Kasumi-1 (cell line): ENCODE measurements around the gene TF.
"Not testable (repeated sequence)": the region's sequence is repeated elsewhere in the genome, so short reads cannot be mapped to it uniquely, and the experiment has no call there.

Source experiments
- DNase-seq, 2 experiments: peaks; one replicate each; lab custom pipeline; 2025; lab: John Stamatoyannopoulos, UW

The TF gene

DNA sequence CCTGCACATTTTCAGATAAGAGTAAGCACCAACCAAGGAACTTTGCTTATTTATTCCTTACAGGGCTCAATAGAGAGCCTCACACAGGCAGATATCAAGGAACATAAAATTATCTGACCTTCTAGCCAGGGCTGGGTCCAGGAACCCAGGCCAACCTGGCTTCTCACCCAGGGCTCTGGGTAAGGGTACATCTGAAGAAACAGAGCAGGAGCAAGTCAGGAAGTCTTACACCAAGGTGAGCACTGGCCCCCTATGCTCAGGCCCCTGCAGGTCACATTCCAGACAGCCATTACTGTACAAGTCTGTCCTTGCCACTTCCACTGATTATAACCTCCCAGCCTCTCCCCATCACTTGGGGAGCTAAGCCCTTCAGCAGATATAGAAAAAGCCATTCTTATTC is 19.1 kb downstream of the TF start:
- DNase-seq: no peak

DNA sequence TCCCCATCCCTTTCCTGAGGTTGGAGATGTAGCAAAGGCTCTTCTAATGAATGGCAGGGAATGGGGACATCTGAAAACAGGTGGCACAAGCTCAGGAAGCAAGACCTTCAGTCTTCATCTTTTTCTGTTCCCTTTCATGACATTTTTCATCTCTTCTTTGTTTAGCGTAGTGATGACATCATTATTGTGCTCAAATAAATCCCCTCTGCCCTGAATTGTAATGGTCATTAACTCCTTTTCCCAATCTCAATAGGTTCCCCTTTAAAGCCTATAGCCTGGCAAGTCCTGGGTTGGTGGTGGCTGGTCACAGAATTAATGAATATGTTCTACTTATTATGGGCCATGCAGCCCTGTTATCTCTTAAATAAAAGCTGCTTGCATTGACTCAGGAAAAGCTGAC is 21.4 kb downstream of the TF start:
- no peak for DNase-seq

DNA sequence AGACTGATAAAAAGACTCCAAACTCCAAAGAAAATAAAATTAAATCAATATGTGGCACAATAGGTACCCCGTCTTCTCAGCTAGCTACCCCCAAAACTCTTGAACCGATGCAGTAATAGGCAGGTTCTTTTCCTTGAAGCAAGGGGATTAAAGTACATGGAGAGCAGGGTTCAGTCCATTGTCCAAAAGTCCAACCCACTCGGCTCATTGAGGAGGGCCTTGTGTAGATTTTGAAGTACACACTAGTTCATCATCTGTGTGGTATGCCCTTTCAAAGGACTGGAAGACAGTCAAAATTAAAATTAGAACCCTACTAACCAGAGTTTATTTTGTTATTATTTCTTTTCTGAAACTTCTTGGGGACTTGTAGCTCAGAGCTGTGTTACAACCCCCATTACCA is 23.3 kb downstream of the TF start:
- DNase-seq: no peak

DNA sequence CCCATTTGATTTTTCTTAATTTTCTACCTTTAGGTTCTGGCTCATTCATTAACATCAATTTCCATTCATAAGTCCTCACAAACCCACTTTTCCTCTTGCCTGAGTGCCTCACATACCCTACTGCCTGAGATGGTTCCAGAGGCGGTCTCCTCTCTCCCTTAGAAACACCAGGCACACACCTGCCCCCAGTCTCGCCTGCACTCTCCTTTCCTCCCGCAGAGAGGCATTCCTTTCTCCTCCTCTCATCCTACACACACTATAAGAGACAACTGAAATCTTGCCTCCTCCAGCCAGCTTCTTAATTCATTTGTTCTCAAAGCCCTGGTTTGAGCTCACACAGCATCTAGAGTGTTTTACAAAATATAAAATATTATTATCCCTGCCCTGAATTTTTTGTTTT is 27.5 kb downstream of the TF start:
- DNase-seq: no peak

DNA sequence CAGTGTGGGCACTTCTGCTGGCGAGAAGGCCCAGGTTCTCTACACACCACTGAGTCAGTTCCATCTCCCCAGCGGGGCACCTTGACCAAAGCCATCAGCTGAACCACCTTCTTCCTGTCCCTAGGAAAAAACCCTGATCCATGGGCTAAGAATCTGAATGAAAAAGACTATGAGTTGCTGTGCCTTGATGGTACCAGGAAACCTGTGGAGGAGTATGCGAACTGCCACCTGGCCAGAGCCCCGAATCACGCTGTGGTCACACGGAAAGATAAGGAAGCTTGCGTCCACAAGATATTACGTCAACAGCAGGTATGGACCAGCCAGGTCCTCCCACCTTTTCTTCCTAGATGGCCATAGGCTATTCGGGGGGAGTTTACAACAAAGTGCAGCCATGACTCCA is 29.1 kb downstream of the TF start:
- DNase-seq: no peak

DNA sequence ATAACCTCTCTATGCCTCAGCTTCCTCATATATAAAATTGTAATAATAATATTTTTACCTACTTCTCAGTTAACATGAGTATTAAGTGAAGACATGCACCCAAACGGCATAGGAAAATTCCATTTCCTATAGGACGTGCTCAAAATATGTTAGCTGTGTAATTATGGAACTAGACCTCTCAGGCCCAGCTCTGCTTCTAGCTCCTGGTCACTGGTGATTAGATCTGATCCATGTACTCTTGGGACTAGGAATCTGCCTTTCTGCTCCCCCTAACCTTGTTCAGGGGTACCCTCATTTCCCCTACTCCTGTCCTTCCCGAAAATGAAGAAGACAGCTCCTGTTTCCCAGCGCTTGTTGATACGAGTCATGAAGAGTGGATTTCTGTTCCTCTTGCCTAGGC is 29.6 kb downstream of the TF start:
- no peak for DNase-seq

DNA sequence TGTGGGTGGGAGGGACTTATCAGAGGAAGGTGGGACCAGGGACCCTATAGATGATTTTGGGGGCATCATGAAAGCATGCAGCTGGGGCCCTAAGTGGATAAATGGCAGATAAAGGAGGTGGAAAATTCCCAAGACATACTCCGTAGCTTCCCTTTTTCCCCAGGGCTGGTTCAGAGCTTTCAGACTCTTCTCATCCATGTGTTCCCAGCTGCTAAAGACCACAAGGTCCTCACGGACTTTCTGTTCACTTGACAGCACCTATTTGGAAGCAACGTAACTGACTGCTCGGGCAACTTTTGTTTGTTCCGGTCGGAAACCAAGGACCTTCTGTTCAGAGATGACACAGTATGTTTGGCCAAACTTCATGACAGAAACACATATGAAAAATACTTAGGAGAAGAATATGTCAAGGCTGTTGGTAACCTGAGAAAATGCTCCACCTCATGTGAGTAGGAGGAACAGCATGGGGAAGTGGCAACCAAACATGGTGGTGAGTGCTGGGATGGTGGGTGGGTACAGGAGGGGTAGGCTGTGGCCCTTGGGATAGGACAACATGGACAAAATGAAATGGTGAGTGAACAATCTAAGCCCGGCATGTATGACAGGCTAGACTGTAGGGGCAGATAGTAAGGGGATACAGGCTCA is 30.7 kb downstream of the TF start:
- no peak for DNase-seq

DNA sequence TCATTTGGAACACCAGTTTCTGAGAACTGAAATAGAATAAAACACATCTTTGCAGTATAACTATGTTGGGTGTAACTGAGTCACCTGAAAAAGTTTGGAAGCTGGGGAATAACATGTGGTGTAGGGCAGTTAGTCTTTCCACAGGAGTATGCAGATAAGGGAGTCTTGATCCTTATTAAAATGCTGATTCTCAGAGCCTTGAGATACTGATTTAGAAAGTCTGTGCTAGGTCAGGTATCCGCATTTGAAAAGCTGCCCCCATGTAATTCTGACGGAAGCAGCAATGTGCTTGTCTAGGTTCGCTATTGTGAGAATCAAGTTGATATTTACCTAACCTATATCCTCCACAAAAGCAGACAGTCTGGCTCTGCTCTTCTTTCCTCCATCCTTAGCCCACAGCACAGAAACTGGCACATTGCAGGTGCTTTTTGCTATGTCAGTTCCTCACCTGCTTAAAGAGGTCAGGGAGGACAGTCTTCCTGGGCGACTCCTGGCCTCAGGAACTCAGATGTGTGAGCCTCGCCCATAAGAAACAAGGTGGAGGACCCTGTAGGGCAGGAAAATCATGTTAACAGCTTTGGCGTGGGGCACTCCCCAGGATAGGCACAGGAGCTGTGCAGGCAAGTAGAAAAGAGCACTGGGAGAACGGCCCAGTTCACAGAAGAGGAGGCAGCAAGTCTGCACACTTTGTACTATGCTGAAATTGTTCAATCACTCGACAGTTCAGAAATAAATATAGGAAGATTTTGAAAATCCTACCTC is 31.8 kb downstream of the TF start:
- DNase-seq: no peak

DNA sequence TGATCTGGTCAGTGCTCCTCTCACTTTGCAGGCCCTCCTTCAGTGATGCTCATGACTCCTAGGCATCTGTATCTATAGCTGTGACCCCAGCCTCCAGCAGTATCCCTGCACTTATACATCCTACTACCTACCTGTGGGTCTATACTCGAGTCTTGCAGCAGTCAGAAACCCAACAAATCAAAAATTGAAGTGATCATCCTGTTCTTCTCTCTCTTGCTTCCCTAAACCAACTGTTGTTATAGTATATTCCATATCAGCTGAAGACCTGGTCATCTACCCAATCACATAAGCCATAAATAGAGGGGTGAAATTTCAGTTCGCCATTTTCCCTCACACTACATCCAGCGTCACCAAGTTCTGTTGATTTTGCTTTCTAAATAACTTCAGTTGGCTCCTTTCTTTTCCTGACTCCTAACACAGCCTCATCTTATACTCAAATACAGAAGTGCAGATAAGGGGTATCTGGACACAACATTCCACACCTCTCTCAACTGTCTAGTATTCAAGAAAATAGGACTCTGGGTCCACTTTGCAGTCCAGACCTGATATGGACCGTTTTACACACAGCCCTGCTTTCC is 33.5 kb downstream of the TF start:
- DNase-seq: no peak

DNA sequence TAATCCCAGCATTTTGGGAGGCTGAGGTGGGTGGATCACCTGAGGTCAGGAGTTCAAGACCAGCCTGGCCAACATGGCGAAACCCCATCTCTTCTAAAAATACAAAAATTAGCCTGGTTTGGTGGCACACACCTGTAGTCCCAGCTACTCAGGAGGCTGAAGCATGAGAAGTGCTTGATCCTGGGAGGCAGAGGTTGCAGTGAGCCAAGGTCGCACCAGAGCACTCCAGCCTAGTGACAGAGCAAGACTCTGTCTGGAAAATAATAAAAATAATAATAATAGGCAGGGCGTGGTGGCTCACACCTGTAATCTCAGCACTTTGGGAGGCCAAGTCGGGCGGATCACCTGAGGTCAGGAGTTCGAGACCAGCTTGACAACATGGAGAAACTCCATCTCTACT is 34.6 kb downstream of the TF start:
- not testable (repeated sequence) for DNase-seq

DNA sequence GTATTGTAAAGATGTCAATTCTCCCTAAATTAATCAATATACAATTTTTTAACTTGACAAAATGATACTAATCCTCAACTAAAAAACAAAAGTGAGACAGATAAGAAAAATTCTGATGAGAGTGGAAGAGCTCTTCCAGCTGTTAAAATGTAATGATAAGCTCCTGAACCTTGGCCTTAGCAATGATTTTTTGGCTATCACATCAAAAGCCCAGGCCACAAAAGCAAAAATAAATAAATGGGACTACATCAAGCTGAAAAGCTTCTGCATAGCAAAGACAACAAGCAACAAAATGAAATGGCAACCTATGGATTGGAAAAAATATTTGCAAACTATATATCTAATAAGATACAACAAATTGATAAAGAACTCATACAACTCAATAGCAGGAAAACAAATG is 35.4 kb downstream of the TF start:
- no peak for DNase-seq

DNA sequence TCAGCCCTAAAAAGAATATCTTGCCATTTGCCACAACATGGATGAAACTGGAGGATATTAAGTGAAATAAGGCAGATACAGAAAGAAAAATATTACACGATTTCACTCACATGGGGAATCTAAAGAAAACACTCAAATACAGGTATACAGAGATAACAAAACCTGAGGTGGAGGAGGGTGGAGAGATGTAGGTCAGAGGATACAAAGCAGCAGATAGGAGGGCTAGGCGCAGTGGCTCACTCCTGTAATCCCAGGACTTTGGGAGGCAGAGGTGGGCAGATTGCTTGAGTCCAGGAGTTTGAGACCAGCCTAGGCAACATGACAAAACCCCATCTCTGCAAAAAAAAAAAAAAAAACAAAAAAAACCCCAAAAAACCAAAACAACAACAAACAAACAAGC is 36.3 kb downstream of the TF start:
- no peak for DNase-seq

DNA sequence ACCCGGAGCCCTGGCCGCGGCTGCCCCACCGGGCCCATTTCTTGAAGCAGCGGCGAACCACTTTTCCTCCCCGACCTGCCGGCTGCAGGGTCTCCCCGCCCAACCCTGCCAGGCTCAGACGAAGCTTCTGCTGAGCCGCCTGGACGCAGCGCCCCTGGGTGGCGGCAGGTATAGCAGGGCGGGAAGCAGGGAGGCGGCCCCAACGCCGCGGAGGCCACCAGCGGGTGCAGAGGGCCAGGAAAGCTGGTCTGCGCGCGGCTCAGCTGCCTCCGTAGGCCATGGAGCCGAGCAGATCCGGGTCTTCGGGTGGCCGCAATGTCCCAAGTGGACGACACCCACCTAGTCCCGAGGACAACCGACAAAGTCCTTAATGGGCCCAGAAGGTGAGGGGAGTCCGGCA is 37.6 kb downstream of the TF start:
- DNase-seq: no peak

DNA sequence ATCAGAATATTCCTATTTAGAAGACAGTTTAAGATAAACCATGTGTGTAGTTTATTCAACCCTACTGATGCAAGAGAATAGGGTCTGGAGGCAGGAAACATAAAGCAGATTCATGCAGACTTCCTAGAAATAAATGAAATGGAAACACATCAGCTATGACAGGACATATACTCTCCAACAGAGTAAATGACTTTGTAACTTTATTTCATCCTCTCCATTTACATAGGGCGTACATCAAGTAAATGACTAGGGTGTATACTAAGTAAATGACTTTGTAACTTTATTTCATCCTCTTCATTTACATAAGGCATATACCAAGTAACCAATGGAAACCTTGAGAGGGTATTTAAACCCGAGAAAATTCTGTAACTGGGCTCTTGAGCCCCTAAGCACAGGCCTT is 41.8 kb downstream of the TF start:
- no peak for DNase-seq

DNA sequence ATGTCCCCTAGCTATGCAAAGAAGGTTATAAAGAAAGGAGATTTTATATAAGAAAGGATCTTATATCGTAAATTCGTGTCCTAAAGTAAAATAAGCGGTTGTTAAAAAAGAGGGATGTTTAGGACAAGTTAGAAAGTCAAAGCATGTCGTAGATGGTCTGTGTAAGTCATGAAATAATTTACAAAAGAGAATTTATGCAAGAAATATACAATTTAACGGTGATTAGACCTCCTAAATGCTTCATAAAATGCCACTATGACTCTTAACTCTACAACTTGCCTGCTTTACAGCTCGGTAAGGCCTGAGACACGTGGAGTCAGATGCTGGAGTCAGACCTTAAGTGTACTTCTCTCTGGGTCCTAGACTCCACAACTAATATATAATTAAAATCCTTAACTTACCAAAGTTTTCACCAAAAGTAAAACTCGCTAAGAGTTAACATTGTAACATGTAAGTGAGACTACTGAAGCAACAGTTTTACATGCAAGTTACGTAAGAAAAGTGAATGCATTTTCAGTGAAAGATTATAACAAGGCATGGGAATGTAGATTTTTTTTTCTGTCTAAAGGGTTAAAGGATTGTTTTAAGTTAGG is 46.1 kb downstream of the TF start:
- peak in 1 of 2 experiments; percentile 15 for DNase-seq

DNA sequence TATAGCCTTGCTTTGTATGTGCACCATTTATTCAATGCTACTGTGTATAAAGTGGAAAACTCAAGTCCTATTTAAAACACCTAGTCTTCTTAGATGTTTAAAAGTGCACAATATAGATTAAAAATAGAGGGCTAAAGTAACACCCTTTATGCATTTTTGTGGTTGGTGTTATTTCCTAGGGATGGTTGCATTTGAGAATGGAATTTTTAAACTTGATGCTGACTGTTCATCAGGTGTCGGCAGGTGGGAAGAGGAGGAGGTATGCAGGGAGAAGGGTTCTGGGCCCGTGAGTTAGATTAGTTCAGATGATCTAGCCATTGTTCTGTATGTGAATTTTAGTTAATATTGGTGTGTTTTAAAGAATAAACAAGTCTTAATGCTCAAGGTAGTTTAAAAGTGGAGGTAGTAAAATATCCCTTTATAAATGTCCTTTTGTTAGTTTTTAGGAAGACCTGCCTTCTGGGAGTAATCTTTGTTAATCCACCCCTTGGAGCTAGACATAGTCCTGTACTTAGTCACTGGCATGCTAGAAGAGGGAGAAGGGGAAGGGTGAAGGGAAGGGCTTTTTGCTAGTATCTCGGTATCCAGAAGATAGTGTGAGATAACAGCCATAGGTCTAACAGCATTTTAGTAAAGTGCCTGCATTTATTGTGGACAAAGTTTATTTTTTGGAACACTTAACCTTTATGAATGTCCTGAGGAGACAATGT is 51.4 kb downstream of the TF start:
- DNase-seq: no peak

DNA sequence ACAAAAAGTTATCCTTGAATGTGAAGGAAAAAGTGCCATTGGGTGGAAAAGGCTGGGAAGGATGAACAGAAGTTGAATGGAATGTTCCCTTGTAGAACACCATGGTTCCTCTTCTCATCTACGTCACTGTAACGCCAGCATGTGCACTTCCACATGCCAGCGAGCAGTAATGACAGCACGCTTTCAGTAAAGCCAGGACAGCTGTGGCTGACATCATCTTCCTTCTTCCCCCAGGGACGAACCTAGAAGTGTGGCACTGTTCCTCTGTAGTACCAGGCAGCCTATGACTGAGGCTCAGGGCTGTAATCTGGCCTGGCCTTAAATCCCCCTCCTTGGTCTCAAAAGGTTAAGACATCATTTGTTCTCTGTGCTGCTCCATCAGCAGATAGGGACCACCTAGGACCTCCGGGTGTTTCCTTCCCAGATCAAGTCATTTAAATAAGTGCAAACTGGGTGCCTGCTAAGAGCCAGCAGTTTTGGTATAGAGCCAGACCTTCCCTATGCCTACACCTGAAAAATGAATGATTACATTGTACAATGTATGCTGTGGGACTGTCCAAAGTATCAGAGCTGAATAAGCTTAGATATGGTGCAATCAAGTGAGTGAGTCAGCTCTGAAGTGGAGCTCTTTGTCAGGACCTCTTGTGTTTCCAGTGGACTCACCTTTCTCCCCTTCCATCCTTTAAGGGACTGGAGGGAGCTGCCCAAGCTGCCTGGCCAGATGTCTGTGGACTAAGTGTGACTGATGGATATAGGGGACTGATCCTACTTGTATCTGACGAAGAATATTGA is 53.8 kb downstream of the TF start:
- DNase-seq: no peak

DNA sequence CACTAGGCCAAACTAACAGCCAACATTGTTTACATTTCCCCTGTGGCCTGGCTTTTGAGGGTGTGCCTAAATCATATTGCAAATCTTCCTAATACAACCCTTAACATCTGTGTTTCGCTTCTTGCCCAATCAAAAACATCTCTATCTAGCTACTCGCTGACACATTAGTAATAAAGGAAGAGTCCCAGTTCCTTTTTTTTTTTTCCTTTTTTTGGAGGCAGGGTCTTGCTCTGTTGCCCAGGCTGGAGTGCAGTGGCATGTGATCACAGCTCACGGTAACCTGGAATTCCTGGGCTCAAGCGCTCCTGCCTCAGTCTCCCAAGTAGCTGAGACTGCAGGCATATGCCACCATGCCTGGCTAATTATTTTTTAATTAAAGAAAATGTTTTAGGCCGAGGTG is 57.3 kb downstream of the TF start:
- no peak for DNase-seq

DNA sequence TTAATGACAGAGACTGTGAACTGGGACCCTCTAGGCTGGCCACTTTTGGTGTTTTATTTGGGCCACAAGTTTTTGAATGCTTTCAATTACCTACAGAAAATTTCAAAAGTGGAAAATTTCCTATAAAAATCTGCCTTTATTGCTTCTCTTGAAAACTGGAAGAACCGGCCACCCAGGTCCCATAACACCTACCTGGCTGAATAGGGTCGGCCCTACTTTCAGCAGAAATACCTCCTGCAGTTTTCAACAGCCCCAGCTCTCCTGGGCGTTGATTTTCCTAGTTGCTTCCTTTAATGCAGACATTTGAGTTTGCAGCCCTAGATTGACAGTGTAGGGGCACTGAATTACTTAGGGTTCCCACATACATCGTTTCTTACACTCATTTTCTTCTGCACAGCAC is 58.7 kb downstream of the TF start:
- no peak for DNase-seq

DNA sequence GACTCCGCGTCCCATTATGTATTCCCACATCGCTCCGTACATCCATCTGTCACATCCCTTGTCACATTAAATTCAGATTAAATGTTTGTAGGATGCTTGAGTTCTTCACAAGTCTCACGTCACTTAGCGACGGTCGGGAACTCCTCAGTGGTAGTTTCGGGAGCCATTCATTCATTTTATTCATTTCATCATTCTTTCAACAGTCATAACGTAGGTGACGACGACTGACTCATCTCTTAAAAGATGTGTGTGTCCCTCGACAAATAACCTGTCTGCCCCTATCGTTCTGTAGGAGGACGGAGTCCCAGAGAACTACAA is 59.1 kb downstream of the TF start:
- DNase-seq: no peak

DNA sequence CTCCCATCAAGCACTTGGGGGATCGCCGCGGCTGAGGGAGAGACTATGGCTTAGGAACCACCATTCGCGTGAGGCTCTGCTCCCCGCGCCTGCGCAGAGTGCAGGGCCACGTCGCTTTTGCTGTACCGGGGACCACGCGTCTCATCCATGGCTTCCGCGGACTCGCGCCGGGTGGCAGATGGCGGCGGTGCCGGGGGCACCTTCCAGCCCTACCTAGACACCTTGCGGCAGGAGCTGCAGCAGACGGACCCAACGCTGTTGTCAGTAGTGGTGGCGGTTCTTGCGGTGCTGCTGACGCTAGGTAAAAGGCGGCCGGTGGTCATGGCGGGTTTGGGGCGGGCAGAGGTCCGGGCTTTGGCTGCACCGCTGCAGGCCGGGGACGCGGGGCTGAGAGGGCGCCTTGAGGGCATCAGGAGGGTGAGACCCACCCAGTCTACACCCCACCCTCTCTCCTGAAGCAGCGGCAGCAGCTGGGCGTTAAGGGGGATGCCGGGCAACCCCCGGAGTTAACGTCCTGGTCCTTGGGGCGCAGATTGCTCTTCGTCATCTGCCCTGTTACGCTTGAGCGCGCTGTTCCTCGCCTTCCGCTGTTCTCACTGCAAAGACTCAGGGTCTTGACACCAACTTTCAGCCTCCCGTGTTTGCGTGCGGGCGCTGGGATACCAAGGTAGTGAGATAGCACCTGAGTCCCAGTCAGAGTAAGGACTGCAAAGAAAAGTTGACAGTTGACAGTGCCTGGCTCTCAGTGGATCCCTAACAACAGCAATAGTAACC is 59.7 kb downstream of the TF start, which contains the start of gene SRPRB:
Gene SRPRB (plus strand): TSS at position 114 of the 774 bp plus-strand sequence. CDS start 34 bp downstream, at position 148.
- peak; percentile 86 to 92 for DNase-seq
